GM12878 (cell line): ENCODE results near the gene LRP8. TPM values are rescaled to one million over a fixed set of nuclear protein-coding genes. Genes with fewer than 3 reads are reported as not detected.

Experiments used
- ATAC-seq: fragments of 200-7000 bp; cut with Tn5 transposase; 3 replicates; pipeline ENCODE4 v1.9.1; 2020; ENCODE audit warnings: mild to moderate bottlenecking, moderate library complexity
- BruUV-seq: library from RNA; stranded (reverse); fragments of 400-500 nt; replicated peaks from 2 replicates; lab custom pipeline; 2021; lab: Mats Ljungman, UMichigan
- CTCF ChIA-PET: fragments of 300-600 bp; sonication (Branson Sonifier 250); formaldehyde crosslinking; extraction: SDS; loops from one replicate; lab custom pipeline; 2021; ENCODE audit warnings: inconsistent platforms; lab: Yijun Ruan, JAX
- POLR2A ChIA-PET: fragments of 350-600 bp; formaldehyde crosslinking; extraction: SDS; loops from one replicate; lab custom pipeline; 2021; ENCODE audit warnings: inconsistent platforms; lab: Charles Lee
- RAD21 ChIA-PET: fragments of 300-600 bp; sonication (Branson Sonifier 250); formaldehyde crosslinking; loops from one replicate; lab custom pipeline; 2023; ENCODE audit warnings: antibody characterized with exemption; ENCODE audit not compliant: unreplicated experiment; lab: Charles Lee
- SMC1A ChIA-PET: fragments of 300-600 bp; sonication (Branson Sonifier 250); formaldehyde crosslinking; loops from one replicate; lab custom pipeline; 2023; ENCODE audit not compliant: unreplicated experiment, uncharacterized antibody; lab: Charles Lee
- DNase-seq: peaks from one replicate; pipeline ENCODE4 v3.0.0-alpha.2; 2011; ENCODE audit warnings: low read depth, low spot score
- FAIRE-seq: peaks from 3 replicates; lab custom pipeline; 2011; peaks lifted over from hg19 to GRCh38; lab: Jason Lieb, UNC
- H2AFZ ChIP-seq: 2 replicates; pipeline ENCODE4 v1.6.0; 2011; ENCODE audit warnings: low read depth, low read length, control low read depth; ENCODE audit not compliant: control insufficient read depth
- H3K27ac ChIP-seq: 2 replicates; pipeline ENCODE4 v1.5.1; 2011; ENCODE audit warnings: control low read depth; ENCODE audit not compliant: control insufficient read depth, insufficient read depth
- H3K27me3 ChIP-seq, 2 experiments: replicated peaks in 1 of 2; 2 replicates each; pipeline versions ENCODE4 v1.6.0 to v1.6.1; 2011; ENCODE audit warnings: low read length in 1 of 2; ENCODE audit not compliant: control insufficient read depth in 2 of 2, insufficient read depth in 2 of 2
- H3K36me3 ChIP-seq, 2 experiments: 2 replicates each; pipeline ENCODE4 v1.5.1; 2011; ENCODE audit warnings: low read length in 1 of 2; ENCODE audit not compliant: control insufficient read depth in 2 of 2, insufficient read depth in 2 of 2
- H3K4me1 ChIP-seq: 2 replicates; pipeline ENCODE4 v1.6.1; 2011; ENCODE audit warnings: mild to moderate bottlenecking, low read length, moderate library complexity, mixed read lengths; ENCODE audit not compliant: control insufficient read depth, insufficient read depth
- H3K4me2 ChIP-seq: 2 replicates; pipeline ENCODE4 v1.6.0; 2011; ENCODE audit warnings: control low read depth; ENCODE audit not compliant: control insufficient read depth, insufficient read depth
- H3K4me3 ChIP-seq: fragments of 200-600 bp; sonication (generic); 2 replicates; pipeline ENCODE4 v1.5.1; 2016
- H3K79me2 ChIP-seq: 2 replicates; pipeline ENCODE4 v1.6.0; 2011; ENCODE audit warnings: low read length; ENCODE audit not compliant: control insufficient read depth, insufficient read depth
- H3K9ac ChIP-seq: 2 replicates; pipeline ENCODE4 v1.8.0; 2011; ENCODE audit warnings: low read length, control low read depth, mixed read lengths; ENCODE audit not compliant: control insufficient read depth, insufficient read depth
- H3K9me3 ChIP-seq: replicated peaks from 3 replicates; pipeline ENCODE4 v1.5.1; 2011; ENCODE audit warnings: mild to moderate bottlenecking, low read length; ENCODE audit not compliant: control insufficient read depth, insufficient read depth
- H4K20me1 ChIP-seq: 2 replicates; pipeline ENCODE4 v1.6.0; 2011; ENCODE audit not compliant: control insufficient read depth, insufficient read depth
- BCLAF1 ChIP-seq: fragments of 450-650 bp; IDR thresholded peaks from 2 replicates; pipeline ENCODE4 v1.6.1; 2017; ENCODE audit warnings: antibody characterized with exemption, mild to moderate bottlenecking, moderate library complexity
- CBFB ChIP-seq: IDR thresholded peaks from 2 replicates; pipeline ENCODE4 v1.6.1; 2016; ENCODE audit warnings: antibody characterized with exemption, low read depth
- CEBPZ ChIP-seq: fragments of 150-350 bp; IDR thresholded peaks from 2 replicates; pipeline ENCODE4 v1.6.1; 2016; ENCODE audit warnings: low read depth, low read length
- EED ChIP-seq: sonication (generic); IDR thresholded peaks from 2 replicates; pipeline ENCODE4 v1.6.1; 2016; ENCODE audit warnings: antibody characterized with exemption, low read depth
- IRF4 ChIP-seq: IDR thresholded peaks from 2 replicates; pipeline ENCODE4 v1.6.1; 2011; ENCODE audit warnings: low read depth, low read length
- KDM1A ChIP-seq: fragments of 200-600 bp; sonication (generic); IDR thresholded peaks from 2 replicates; pipeline ENCODE4 v1.6.1; 2016; ENCODE audit warnings: borderline replicate concordance
- MTA3 ChIP-seq: IDR thresholded peaks from 2 replicates; pipeline ENCODE4 v1.6.1; 2012; ENCODE audit warnings: low read length, inconsistent platforms, borderline replicate concordance
- MXI1 ChIP-seq: fragments of 150-350 bp; IDR thresholded peaks from 2 replicates; pipeline ENCODE4 v1.6.1; 2011; ENCODE audit warnings: low read depth, mild to moderate bottlenecking, inconsistent platforms, low read length, improper control_type of control experiment
- PRDM15 ChIP-seq: fragments of 450-650 bp; formaldehyde crosslinking; IDR thresholded peaks from 2 replicates; pipeline ENCODE4 v1.4.0; 2020; ENCODE audit warnings: mild to moderate bottlenecking, moderate library complexity
- RAD51 ChIP-seq: fragments of 450-650 bp; IDR thresholded peaks from 2 replicates; pipeline ENCODE4 v1.6.1; 2016; ENCODE audit warnings: moderate library complexity, mild to moderate bottlenecking, inconsistent platforms
- RUNX3 ChIP-seq: IDR thresholded peaks from 2 replicates; pipeline ENCODE4 v1.6.1; 2012; ENCODE audit warnings: low read length, inconsistent platforms
- ZBTB11 ChIP-seq: fragments of 450-650 bp; formaldehyde crosslinking; IDR thresholded peaks from 2 replicates; pipeline ENCODE4 v1.5.0; 2022; ENCODE audit warnings: mild to moderate bottlenecking, missing genetic modification characterization
- in situ Hi-C: fragments of 300-500 bp; cut with MboI; formaldehyde crosslinking; loops from 9 replicates; pipeline ENCODE4 v1.14.3; 2018; ENCODE audit warnings: mixed read lengths
- intact Hi-C: fragments of 100-400 bp; cut with micrococcal nuclease; formaldehyde crosslinking; loops from one replicate; pipeline ENCODE4 v1.14.2; 2022; ENCODE audit not compliant: unreplicated experiment
- polyA plus RNA-seq, 11 experiments: library from polyadenylated mRNA; depleted of rRNA in 4 of 11; unstranded in 6 of 11; stranded (reverse) in 5 of 11; fragments of >200 nt; fragmentation: Nextera tagmentation in 4 of 11; fragmentation: Illumina TruSeq in 1 of 11; extraction: Ambion mirVana in 4 of 11; extraction: Trizol in 1 of 11; gene quantifications; 1 replicate in 1 of 11; 2 replicates in 10 of 11; pipeline versions ENCODE4 v1.2.1 to v1.2.3, GENCODE V29; 2011 to 2016; ENCODE audit warnings: inconsistent platforms in 2 of 11, missing spikeins in 2 of 11, low read depth in 1 of 11
- total RNA-seq, 4 experiments: library from RNA; depleted of rRNA in 3 of 4; stranded (reverse); fragments of >200 nt in 3 of 4; fragmentation: Illumina TruSeq in 1 of 4; extraction: Trizol in 1 of 4; gene quantifications; 2 replicates each; pipeline versions ENCODE4 v1.2.1 to v1.2.3, GENCODE V29; 2013 to 2021

LRP8 gene
- total and polyA plus RNA-seq, 10 of the 15 experiments (the other 5 are each of a cell fraction or from before 2014, with no cell fraction given) = 2.8 to 40.5 (median 22.3) TPM

- DNase-seq (no peak), ATAC-seq (no peak), FAIRE-seq (no peak)
- intact Hi-C loops (no loop called here), in situ Hi-C loops (no loop called here)
- H3K4me1 ChIP-seq = no peaks in the 10 kb centered on the region
- no peak overlapping the region for H3K27ac ChIP-seq
- no peaks in the 10 kb centered on the region; a peak in 1 of 4 replicates for H3K27me3 ChIP-seq
- SMC1A ChIA-PET = interaction anchor here (0.7 kb wide), 1 partner anchor 11 kb away, joined by 3 read pairs; no protein-coding TSS in a partner anchor
- no peak overlapping the region for H3K4me2 ChIP-seq
- no peaks in the 10 kb centered on the region for H3K9me3 ChIP-seq
- RAD21 ChIA-PET = interaction anchor here (1.2 to 1.5 kb wide), 2 partner anchors 12 to 37 kb away, joined by 3 read pairs; no protein-coding TSS in a partner anchor
- H4K20me1 ChIP-seq = no peaks in the 10 kb centered on the region
- H2AFZ ChIP-seq = no peak overlapping the region
- CTCF ChIA-PET = no interaction called here
- H3K36me3 ChIP-seq = no peaks in the 10 kb centered on the region
- POLR2A ChIA-PET = no interaction called here
- no peaks in the 10 kb centered on the region for H3K79me2 ChIP-seq
- no peak overlapping the region for H3K4me3 ChIP-seq
- BruUV-seq = no TSS peak
- H3K9ac ChIP-seq = no peak overlapping the region
- no peak for TF ChIP-seq BCLAF1
- no peak for TF ChIP-seq IRF4
- no peak for TF ChIP-seq ZBTB11
- no peak for TF ChIP-seq RAD51
- TF ChIP-seq KDM1A = no peak
- TF ChIP-seq MXI1 = no peak
- TF ChIP-seq MTA3 = no peak
- TF ChIP-seq CBFB = no peak
- no peak for TF ChIP-seq RUNX3
- TF ChIP-seq PRDM15 (CRISPR knock-in tag) = no peak
- no peak for TF ChIP-seq CEBPZ
- no peak for TF ChIP-seq EED
Observed at GRCh38 chr1:53356637-53357036, 28.8 kb upstream of the LRP8 start.
